Measurements from ENCODE around the gene SPSB1. TPM values are rescaled to one million over a fixed set of nuclear protein-coding genes. Genes with fewer than 3 reads are reported as not detected.

SPSB1 gene
- polyA plus RNA-seq, 6 donors from 2014 or later: 0.61 to 2.2 (median 1.2) TPM; not detected in 1

DNA sequence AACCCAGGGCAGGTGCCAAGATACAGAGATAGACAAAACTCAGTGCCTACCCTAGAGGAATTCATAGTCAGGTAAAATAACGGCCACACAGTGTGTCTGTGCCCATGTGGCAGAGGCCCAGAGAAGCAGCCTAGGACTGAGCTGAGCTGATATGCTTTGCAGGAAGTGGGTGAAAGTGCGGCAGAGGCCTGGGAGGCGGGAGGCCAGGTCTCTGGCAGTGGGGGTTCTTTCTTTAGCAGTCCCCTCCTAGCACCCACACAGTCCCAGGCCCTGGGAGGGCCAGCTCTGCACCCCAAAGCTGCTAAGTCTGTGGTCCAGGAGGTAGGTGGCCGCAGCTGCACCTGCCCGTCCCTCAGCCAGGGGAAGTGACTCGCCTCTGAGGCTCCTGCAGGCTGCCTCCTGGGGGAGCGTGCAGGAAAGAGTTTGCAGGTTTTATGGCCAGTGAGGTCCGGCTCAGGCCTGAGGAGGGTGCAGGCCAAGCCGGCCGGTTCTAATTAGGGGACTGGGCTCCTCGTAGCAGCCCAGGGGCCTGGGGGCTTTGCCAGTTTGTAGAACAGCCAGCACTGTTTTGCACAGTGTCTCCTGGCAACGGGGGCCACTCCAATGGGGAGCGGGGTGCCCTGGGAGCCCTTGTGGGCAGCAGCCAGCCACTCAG, 107.9 kb downstream of the SPSB1 start:
- peaks cover 0 to under 1% (median 0%) of the 10 kb centered on the region in 7 donors for H3K9me3 Mint-ChIP-seq
- peak overlapping the region in 1 of 8 donors; percentile 35 for H3K4me3 Mint-ChIP-seq
- peaks cover 0 to under 1% of the 10 kb centered on the region in 2 donors for H3K36me3 Mint-ChIP-seq
- H3K4me1 Mint-ChIP-seq: peaks cover 16 to 25% (median 23%) of the 10 kb centered on the region in 3 donors
- peak; percentile 59 to 67 for ATAC-seq (ENCODE audit: low read depth in 2 of 2)
- H3K27ac Mint-ChIP-seq: peak overlapping the region in 1 of 6 donors; percentile 71
- peaks cover 4 to 16% (median 8%) of the 10 kb centered on the region in 3 donors for H3K27me3 Mint-ChIP-seq
- no peak for DNase-seq

DNA sequence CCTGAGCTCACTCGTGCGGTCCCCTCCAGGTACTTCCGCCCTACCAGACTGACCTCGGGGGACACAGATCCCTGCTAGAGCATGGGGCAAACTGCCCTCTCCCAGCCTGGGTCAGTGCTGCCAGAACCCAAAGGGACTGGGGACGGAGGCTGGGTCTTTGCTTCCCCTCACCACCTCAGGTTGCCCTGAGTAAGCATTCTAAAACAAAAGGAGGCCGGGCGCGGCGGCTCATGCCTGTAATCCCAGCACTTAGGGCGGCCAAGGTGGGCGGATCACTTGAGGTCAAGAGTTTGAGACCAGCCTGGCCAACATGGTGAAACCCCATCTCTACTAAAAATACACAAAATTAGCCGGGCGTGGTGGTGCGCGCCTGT, 108.4 kb downstream of the SPSB1 start:
- H3K27me3 Mint-ChIP-seq: peaks cover 4 to 16% (median 8%) of the 10 kb centered on the region in 3 donors
- no peak for ATAC-seq (ENCODE audit: low read depth in 2 of 2)
- H3K4me3 Mint-ChIP-seq: no peak overlapping the region
- H3K36me3 Mint-ChIP-seq: no peaks in the 10 kb centered on the region
- no peak overlapping the region for H3K27ac Mint-ChIP-seq
- no peaks in the 10 kb centered on the region for H3K9me3 Mint-ChIP-seq
- H3K4me1 Mint-ChIP-seq: peaks cover 18 to 29% (median 27%) of the 10 kb centered on the region in 3 donors
- no peak for DNase-seq

DNA sequence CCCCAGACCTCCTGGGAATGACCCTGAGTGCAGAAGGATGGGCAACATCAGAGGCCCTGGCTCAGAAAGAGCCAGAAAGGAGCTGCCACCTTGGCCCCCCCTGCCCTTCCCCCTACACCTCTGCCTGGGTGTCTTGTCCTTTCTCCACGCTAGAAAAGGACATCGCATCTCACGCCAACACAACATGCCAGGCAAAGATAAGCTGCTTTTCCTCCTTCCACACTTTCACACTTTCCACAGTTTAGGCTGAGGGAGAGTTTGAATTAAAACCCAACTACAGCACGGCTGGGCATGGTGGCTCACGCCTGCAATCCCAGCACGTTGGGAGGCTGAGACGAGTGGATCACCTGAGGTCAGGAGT, 109.5 kb downstream of the SPSB1 start:
- DNase-seq: no peak
- H3K36me3 Mint-ChIP-seq: no peaks in the 10 kb centered on the region
- peaks cover 2 to 16% (median 4%) of the 10 kb centered on the region in 3 donors for H3K27me3 Mint-ChIP-seq
- H3K9me3 Mint-ChIP-seq: no peaks in the 10 kb centered on the region
- H3K4me1 Mint-ChIP-seq: peaks cover 23 to 39% (median 34%) of the 10 kb centered on the region in 3 donors
- no peak overlapping the region for H3K27ac Mint-ChIP-seq
- ATAC-seq (ENCODE audit: low read depth in 2 of 2): no peak
- H3K4me3 Mint-ChIP-seq: no peak overlapping the region

DNA sequence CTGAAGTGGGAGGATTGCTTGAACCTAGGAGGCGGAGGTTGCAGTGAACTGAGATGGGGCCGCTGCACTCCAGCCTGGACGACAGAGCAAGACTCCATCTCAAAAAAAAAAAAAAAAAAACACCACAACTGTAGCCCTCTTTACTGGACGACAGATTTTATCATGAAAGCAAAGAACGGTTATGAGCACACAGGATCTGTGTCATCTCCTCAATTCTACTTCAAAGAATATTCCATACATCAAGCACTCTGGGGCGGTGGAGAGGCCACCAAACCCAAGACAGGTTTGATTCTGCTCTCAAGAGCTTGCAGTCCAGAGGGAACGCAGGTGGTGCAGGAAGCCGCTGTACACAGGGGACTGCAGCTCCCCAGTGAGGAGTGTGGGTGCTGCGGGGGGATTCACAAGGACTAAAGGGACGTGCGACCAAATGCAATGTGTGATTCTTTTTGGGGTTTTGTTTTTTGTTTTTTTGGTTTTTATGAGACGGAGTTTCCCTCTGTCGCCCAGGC, 110.1 kb downstream of the SPSB1 start:
- Mint-ChIP-seq H3K36me3 (no peaks in the 10 kb centered on the region), H3K27me3 (peaks cover 0 to 16% (median 4%) of the 10 kb centered on the region in 3 donors), H3K27ac (peak overlapping the region in 1 of 6 donors; percentile 53), H3K9me3 (no peaks in the 10 kb centered on the region), H3K4me3 (no peak overlapping the region), H3K4me1 (peaks cover 23 to 39% (median 34%) of the 10 kb centered on the region in 3 donors)
- ATAC-seq (ENCODE audit: low read depth in 2 of 2) (no peak), DNase-seq (no peak)

DNA sequence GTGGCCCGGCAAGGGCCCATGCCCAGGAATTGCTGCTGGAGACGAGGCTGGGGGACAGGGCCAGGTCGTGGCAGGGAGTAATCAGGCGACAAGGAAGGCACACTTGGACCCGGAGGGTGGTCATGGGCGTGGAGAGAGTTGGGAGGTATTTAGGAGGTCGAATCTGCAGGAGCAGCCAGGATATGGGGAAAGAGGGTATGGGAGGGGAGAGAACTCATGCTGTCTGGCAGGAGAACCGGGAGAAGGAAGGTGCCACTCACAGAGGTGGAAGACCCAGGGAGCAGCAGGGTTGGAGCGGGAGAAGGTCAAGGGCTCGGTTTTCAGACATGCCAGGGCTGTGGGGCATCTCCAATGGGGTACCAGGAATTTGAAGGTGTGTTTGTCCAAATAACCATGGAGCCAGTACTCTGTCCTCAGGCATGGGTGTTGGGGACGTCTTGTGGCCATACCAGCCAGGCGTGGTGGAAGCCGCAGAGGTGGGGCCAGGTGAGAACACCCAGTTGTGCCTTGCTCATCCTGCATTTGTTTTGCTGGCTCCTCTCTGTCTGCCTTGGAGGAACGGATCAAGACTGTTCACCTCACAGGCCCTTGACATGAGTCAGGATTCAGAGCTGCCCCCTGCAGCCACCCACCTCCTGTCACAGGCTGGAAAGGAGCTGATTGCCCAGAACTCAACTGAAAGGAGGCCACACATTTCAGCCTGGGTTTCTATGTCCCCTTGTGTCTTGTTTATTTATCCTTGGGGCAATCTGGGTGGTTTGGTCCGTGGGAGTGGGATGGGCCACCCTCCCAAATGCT, 111.6 kb downstream of the SPSB1 start:
- Mint-ChIP-seq H3K4me3 (no peak overlapping the region), H3K4me1 (peaks cover 20 to 36% (median 26%) of the 10 kb centered on the region in 3 donors), H3K27ac (peak overlapping the region in 2 of 6 donors; percentile 34 to 60), H3K9me3 (no peaks in the 10 kb centered on the region), H3K36me3 (no peaks in the 10 kb centered on the region), H3K27me3 (peaks cover 0 to 10% (median 0%) of the 10 kb centered on the region in 3 donors)
- ATAC-seq (ENCODE audit: low read depth in 2 of 2): no peak
- no peak for DNase-seq

DNA sequence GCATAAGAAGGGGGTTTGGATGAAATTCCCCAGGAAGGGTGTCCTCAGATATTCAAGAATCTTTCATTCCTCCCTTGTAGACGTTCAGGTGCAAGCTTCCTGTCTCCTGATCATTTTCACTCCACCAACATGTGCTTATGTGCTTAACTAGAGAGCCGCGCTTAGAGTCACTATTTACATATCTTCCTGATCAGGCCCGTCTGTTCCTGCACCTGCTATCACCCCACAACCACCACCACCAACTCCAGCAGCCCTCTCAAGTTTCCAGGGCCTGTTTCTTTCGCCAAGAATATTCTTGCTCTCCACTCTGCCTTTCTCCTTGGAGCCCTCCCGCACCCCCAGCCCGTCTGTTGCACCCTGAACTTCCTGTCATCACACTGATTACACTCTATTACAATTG, 113.4 kb downstream of the SPSB1 start:
- ATAC-seq (ENCODE audit: low read depth in 2 of 2): peak; percentile 27 to 29
- Mint-ChIP-seq H3K4me3 (peak overlapping the region in 1 of 8 donors; percentile 26), H3K36me3 (no peaks in the 10 kb centered on the region), H3K27ac (peak overlapping the region in 4 of 6 donors; percentile 2 to 58 (median 35)), H3K9me3 (peaks cover 0 to 4% (median 0%) of the 10 kb centered on the region in 7 donors), H3K4me1 (peaks cover 17 to 29% (median 18%) of the 10 kb centered on the region in 3 donors), H3K27me3 (peaks cover 0 to 10% (median 0%) of the 10 kb centered on the region in 3 donors)
- no peak for DNase-seq

DNA sequence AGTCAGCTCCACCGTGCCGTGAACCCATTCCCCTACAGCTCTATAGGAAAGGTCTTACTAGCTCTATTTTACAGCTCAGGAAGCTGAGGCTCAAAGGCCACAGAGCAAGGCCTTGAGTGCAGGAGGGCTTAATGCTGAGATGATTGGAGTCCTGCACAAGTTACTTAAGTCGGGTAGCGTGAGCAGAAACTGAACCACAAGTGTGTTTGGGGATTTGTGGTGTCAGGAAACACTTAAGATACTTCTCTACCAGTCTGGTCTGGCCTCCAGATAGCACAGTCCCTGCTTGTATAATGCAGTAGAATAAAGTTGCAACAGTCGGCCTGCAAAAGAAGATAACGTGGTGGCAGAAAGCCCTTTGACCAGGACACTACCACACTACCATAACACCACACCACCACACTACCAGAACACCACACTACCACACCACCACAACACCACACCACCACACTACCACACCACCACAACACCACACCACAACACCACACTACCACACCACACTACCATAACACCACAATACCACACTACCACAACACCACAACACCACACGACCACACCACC, 118.1 kb downstream of the SPSB1 start:
- H3K36me3 Mint-ChIP-seq: no peaks in the 10 kb centered on the region
- peak overlapping the region in 5 of 6 donors; percentile 3 to 82 (median 74) for H3K27ac Mint-ChIP-seq
- peak overlapping the region in 2 of 8 donors; percentile 13 to 26 for H3K4me3 Mint-ChIP-seq
- H3K4me1 Mint-ChIP-seq: peaks cover 28 to 49% (median 31%) of the 10 kb centered on the region in 3 donors
- H3K9me3 Mint-ChIP-seq: peaks cover 0 to 6% (median 0%) of the 10 kb centered on the region in 7 donors
- no peaks in the 10 kb centered on the region for H3K27me3 Mint-ChIP-seq
- ATAC-seq (ENCODE audit: low read depth in 2 of 2) (peak; percentile 20 to 26), DNase-seq (no peak)

DNA sequence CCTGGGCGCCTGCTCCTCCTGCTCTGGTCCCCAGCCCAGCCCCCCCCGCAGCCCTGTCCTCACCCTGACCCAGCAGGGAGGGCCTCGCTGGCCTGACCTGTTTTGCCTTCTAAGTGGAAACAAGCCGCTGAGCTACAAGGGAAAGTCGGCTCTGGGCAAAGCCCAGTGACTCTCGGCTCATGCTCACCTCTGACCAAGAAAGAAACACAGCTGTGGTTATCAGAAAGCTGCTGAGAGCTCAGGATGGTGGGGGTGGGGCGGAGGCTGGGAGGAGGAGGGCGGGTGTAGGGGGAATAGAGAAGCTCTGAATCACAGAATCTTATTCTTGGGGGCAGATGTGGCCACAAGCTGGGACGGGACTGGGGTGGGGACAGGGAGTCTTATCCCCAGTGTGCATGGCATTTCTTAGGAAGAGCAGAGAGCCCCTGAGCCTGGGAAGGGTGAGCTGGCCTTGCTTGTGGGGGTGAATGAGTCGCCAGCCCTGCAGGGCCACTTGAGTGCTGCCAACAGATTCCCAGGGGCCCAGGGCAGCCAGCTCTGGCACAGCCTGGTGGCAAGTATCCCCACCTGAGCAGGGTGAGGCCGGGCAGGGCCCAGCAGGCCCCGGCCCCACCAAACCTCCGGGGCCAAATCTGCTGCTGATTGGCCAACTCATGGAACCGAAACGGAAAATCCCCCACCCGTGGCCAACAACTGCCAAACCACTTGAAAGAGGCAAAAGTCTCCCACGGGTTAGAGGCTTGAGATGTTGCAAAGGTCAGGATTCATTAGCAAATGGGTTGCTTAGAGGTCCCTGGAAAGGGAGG, 120.6 kb downstream of the SPSB1 start:
- ATAC-seq (ENCODE audit: low read depth in 2 of 2): peak; percentile 74 to 75
- H3K36me3 Mint-ChIP-seq: no peaks in the 10 kb centered on the region
- H3K27me3 Mint-ChIP-seq: peaks cover 0 to 4% (median 0%) of the 10 kb centered on the region in 3 donors
- DNase-seq: peak; percentile 34
- H3K9me3 Mint-ChIP-seq: peaks cover 0 to 6% (median 0%) of the 10 kb centered on the region in 7 donors
- H3K4me3 Mint-ChIP-seq: peak overlapping the region; percentile 12 to 82 (median 66)
- H3K27ac Mint-ChIP-seq: peak overlapping the region in 5 of 6 donors; percentile 72 to 84 (median 82)
- peaks cover 33 to 56% (median 38%) of the 10 kb centered on the region in 3 donors for H3K4me1 Mint-ChIP-seq

DNA sequence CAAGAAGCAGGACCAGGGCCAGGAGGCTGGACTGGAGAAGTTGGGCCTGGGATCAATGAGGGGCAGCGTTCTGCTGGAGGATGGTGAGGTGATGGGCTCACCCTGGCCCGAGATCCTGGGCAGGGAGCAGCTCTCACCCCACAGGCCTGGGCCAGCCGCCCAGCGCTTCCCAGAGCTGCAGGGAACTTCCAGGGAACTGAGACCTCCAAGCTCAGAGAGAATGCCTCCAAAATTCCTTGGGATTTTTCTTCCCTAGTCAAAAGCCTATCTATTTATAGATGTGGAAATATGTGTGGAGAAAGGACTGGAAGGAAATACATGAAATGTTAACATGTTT, 121.2 kb downstream of the SPSB1 start:
- Mint-ChIP-seq H3K27me3 (peaks cover 0 to 4% (median 0%) of the 10 kb centered on the region in 3 donors), H3K9me3 (peaks cover 0 to 6% (median 0%) of the 10 kb centered on the region in 7 donors), H3K4me3 (peak overlapping the region in 7 of 8 donors; percentile 12 to 82 (median 65)), H3K27ac (peak overlapping the region in 3 of 6 donors; percentile 82 to 84 (median 82)), H3K36me3 (no peaks in the 10 kb centered on the region), H3K4me1 (peaks cover 33 to 60% (median 38%) of the 10 kb centered on the region in 3 donors)
- ATAC-seq (ENCODE audit: low read depth in 2 of 2): no peak
- DNase-seq: no peak

DNA sequence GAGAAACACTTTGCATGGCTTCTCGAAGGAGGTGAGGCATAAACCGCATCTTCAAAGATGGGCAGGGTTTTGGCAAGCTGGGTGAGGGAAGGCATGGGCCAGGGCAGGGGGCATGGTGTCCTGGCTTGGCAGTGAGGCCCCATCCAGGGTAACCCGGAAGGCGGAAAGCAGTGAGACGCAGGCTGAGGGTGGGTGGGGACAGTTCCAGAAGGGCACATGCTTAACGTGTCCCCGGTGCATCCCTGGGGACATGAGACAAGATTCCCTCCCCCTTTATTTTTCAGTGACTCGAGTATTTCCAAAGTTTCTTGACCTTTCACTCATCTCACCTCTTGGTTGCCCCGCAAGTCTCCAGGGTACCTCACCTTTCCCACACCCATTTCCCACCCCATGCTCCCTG, 123.8 kb downstream of the SPSB1 start:
- H3K4me1 Mint-ChIP-seq: peaks cover 36 to 76% (median 46%) of the 10 kb centered on the region in 3 donors
- H3K36me3 Mint-ChIP-seq: no peaks in the 10 kb centered on the region
- DNase-seq (no peak), ATAC-seq (ENCODE audit: low read depth in 2 of 2) (no peak)
- peak overlapping the region in 2 of 6 donors; percentile 27 to 63 for H3K27ac Mint-ChIP-seq
- H3K9me3 Mint-ChIP-seq: no peaks in the 10 kb centered on the region
- peak overlapping the region in 3 of 8 donors; percentile 21 to 75 (median 54) for H3K4me3 Mint-ChIP-seq
- peaks cover 0 to 4% (median 0%) of the 10 kb centered on the region in 3 donors for H3K27me3 Mint-ChIP-seq

DNA sequence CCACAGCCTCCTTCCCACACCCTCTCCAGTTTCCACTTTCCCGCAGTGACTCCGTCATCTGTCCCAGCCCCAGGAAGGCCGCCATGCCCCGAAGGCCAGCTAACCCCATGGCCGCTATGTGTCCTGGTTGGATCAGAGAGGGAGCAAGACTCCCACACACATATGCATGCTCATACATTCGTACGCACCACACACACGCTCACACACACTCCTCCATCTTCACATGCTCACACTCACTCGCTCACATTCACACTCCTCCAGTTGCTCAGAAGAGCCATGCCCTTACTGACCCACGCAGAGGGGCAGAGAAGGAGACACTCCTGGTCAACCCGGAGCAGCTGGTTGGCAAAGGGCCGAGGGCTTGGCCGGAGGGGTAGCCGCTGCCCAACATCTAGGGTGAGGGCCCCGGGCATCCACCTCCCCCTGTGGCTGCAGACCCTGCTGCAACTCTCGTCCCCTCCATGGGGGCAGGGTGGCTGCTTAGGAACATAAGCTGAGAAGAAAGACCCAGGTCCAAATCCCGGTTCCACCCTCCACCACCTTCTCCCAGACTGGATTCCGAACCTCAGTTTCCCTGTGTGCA, 124.3 kb downstream of the SPSB1 start:
- ATAC-seq (ENCODE audit: low read depth in 2 of 2) (no peak), DNase-seq (no peak)
- peak overlapping the region in 2 of 8 donors; percentile 41 to 73 for H3K4me3 Mint-ChIP-seq
- H3K36me3 Mint-ChIP-seq: no peaks in the 10 kb centered on the region
- H3K27ac Mint-ChIP-seq: peak overlapping the region in 3 of 6 donors; percentile 44 to 68 (median 53)
- peaks cover 36 to 75% (median 45%) of the 10 kb centered on the region in 3 donors for H3K4me1 Mint-ChIP-seq
- peaks cover 0 to 4% (median 0%) of the 10 kb centered on the region in 3 donors for H3K27me3 Mint-ChIP-seq
- H3K9me3 Mint-ChIP-seq: no peaks in the 10 kb centered on the region

DNA sequence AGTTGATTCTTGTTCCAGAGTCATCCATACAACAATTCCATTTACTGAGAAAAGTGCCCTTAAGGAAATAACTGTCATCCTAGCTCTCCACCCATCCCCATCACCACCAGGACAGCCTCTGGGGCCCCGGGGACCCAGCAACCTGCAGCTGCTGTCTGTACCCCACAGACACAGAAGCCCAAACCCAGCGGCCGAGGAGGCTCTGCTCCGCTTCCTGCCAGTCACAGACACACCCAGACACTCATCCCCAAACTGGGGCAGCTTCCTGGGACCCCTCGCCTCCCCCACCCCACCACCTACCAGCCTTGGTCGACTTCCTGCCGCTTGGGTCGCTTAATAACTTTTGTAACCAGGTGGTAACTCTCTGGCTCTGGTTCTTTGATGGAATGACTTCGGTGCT, 125.0 kb downstream of the SPSB1 start:
- Mint-ChIP-seq H3K4me1 (peaks cover 36 to 76% (median 42%) of the 10 kb centered on the region in 3 donors), H3K9me3 (no peaks in the 10 kb centered on the region), H3K27me3 (peaks cover 0 to 4% (median 0%) of the 10 kb centered on the region in 3 donors), H3K36me3 (no peaks in the 10 kb centered on the region), H3K27ac (peak overlapping the region in 2 of 6 donors; percentile 49 to 81), H3K4me3 (peak overlapping the region in 3 of 8 donors; percentile 41 to 73 (median 51))
- DNase-seq (no peak), ATAC-seq (ENCODE audit: low read depth in 2 of 2) (no peak)
